ENCODE data around the gene SPATC1L.

SPATC1L gene

DNA sequence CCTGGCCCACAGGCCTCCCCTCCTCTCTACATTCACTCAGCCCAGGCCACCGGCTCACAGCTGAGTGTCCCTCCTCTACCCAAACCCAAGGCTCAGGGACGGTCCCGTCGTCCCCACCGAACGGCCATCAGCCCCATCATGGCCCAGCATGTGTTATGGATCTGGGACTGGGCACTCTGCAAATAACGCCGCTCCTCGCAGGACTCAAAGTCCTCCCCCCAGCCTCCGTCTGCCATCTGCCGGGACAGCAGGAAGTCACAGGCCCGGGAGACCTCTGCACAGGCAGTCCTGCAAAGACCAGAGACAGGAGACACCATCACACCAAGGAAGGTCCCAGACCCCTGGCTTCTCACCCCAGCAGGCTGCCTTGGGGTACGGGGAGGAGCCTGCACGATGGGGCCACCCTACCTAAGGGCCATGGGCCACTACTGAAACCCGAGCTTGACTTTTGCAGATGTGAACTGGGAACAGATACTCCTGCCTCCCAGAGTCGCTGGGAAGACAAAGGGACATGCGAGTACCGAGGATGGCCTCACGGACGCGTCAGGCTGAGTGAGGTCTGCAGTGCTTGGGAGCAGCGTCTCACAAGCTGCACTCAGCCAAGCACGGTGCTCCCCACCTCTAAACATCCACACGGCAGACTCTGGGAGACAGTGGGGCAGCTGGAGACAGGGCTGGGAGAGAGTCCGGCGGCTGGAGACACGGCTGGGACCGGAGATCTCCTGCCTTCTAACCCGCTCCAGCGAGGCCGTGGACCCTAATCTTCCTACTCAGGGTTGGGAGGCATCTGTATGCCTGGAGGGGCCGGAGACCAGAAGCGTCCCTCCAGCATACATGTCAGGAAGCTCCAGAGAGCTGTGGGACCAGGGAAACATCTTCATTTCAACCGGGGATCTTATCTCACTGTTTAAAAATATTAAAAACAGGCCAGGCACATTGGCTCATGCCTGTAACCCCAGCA lies 10.4 kb upstream of the SPATC1L start:
- no peak overlapping the region for H3K4me3 ChIP-seq (ENCODE audit: low read depth in 1 of 2, low read length in 2 of 2)

DNA sequence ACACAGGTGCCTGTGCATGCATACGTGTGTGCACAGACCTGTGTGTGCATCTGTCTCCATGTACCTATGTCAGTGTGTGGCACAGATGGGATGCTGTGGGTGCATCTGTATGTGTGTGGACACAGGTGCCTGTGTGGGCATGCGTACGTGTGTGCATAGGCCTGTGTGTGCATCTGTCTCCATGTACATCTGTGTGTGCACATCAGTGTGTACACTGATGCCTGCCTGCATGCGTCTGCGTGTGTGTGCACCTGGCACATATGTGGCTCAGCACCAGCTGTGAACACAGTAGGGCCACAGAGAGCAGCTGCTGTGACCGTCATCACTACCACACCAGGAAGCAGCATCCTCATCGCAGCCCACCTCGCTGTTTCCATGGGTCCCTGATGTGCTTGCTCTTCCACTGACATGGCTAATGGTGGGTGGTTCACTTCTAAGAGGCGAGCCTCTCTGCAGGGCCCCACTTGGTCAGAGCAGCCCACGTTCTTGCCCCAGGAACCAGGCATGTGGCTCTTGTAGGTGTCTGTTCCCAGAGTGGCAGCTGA lies 9.6 kb upstream of the SPATC1L start:
- H3K27me3 ChIP-seq (ENCODE audit: low read depth, low read length): no peaks in the 10 kb centered on the region
- no peak overlapping the region for H3K4me3 ChIP-seq (ENCODE audit: low read depth in 1 of 2, low read length in 2 of 2)
- no peak overlapping the region for H3K27ac ChIP-seq (ENCODE audit: low read length)
- H3K36me3 ChIP-seq (ENCODE audit: control insufficient read depth in 1 of 2, insufficient read depth in 2 of 2, low read length in 2 of 2): peaks cover 16 to 57% of the 10 kb centered on the region in 2 donors
- no peaks in the 10 kb centered on the region for H3K9me3 ChIP-seq (ENCODE audit: control insufficient read depth in 1 of 2, low read length in 2 of 2)
- no peaks in the 10 kb centered on the region for H3K4me1 ChIP-seq (ENCODE audit: control insufficient read depth in 1 of 2, insufficient read depth in 2 of 2, low read length in 2 of 2)

More for the DNA sequence above, 10.4 kb upstream of the SPATC1L start:
- H3K27me3 ChIP-seq (ENCODE audit: low read depth, low read length): no peaks in the 10 kb centered on the region
- peaks cover 17 to 64% of the 10 kb centered on the region in 2 donors for H3K36me3 ChIP-seq (ENCODE audit: control insufficient read depth in 1 of 2, insufficient read depth in 2 of 2, low read length in 2 of 2)
- no peaks in the 10 kb centered on the region for H3K9me3 ChIP-seq (ENCODE audit: control insufficient read depth in 1 of 2, low read length in 2 of 2)
- no peaks in the 10 kb centered on the region for H3K4me1 ChIP-seq (ENCODE audit: control insufficient read depth in 1 of 2, insufficient read depth in 2 of 2, low read length in 2 of 2)
- H3K27ac ChIP-seq (ENCODE audit: low read length): no peak overlapping the region

DNA sequence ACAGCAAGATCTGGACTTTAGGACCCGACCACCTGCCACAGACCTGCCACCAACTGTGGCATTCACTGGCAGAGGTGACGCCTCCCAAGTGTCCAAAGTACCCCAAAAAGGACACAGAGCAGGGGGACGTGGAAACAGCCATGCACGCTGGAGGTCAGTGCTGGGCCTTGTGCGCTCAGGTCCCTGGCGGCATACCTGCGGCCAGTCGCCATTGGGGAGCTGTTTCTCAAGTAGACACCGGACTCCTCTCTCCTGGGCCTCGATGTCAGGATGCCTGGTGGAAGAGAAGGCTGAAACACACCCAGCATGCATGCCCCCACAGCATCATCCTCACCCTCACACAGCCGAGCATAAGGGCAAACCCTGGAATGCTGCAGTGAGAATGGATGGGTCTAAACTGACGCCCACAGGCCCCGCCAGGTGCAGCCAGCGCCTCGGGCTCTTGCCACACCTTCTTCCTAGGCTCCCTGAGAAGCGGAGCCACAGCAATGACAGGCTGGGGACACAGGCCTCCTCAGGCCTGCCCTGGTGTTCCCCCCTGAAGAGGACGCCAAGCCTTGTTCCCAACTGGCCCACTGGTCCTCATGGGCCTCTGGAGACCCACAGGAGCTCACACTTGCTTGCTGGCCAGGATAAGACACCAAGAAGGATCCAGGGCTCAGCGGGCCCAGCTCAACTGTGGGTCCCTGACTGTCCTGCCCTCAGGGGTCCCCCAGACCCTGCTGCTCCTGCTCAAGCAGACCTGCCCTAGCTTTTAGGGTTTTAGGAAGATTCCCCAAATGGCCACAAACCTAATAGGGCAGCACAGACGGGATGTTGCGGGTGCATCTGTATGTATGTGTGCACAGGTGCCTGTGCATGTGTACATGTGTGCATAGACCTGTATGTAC lies 7.7 kb upstream of the SPATC1L start:
- no peak overlapping the region for H3K4me3 ChIP-seq (ENCODE audit: low read depth in 1 of 2, low read length in 2 of 2)
- no peaks in the 10 kb centered on the region for H3K4me1 ChIP-seq (ENCODE audit: control insufficient read depth in 1 of 2, insufficient read depth in 2 of 2, low read length in 2 of 2)
- no peak overlapping the region for H3K27ac ChIP-seq (ENCODE audit: low read length)
- H3K27me3 ChIP-seq (ENCODE audit: low read depth, low read length): no peaks in the 10 kb centered on the region
- H3K9me3 ChIP-seq (ENCODE audit: control insufficient read depth in 1 of 2, low read length in 2 of 2): no peaks in the 10 kb centered on the region
- peaks cover 16 to 57% of the 10 kb centered on the region in 2 donors for H3K36me3 ChIP-seq (ENCODE audit: control insufficient read depth in 1 of 2, insufficient read depth in 2 of 2, low read length in 2 of 2)

DNA sequence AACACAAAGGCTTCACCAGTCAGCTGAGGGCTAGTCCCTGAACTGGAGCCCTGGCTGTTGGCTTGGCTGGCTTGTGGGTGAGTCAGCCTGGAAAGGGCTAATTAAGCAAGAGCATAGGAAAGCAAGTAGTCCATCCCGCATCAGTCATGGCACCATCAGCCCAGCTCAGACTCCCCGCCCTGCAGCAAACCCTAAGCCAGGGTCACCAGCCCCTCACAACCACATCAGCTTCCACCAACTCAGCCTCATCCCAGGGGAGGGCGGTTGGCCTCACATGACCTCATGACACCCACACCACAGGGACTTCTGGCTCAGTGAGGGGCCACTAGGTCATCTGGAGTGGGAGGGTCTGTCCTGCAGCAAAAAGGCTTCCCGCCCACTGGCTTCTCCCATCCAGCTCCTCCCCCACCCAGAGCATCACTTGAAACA lies 7.0 kb upstream of the SPATC1L start:
- H3K36me3 ChIP-seq (ENCODE audit: control insufficient read depth in 1 of 2, insufficient read depth in 2 of 2, low read length in 2 of 2): peaks cover 11 to 52% of the 10 kb centered on the region in 2 donors
- no peak overlapping the region for H3K4me3 ChIP-seq (ENCODE audit: low read depth in 1 of 2, low read length in 2 of 2)
- no peaks in the 10 kb centered on the region for H3K9me3 ChIP-seq (ENCODE audit: control insufficient read depth in 1 of 2, low read length in 2 of 2)
- no peaks in the 10 kb centered on the region for H3K4me1 ChIP-seq (ENCODE audit: control insufficient read depth in 1 of 2, insufficient read depth in 2 of 2, low read length in 2 of 2)
- no peak overlapping the region for H3K27ac ChIP-seq (ENCODE audit: low read length)
- no peaks in the 10 kb centered on the region for H3K27me3 ChIP-seq (ENCODE audit: low read depth, low read length)

DNA sequence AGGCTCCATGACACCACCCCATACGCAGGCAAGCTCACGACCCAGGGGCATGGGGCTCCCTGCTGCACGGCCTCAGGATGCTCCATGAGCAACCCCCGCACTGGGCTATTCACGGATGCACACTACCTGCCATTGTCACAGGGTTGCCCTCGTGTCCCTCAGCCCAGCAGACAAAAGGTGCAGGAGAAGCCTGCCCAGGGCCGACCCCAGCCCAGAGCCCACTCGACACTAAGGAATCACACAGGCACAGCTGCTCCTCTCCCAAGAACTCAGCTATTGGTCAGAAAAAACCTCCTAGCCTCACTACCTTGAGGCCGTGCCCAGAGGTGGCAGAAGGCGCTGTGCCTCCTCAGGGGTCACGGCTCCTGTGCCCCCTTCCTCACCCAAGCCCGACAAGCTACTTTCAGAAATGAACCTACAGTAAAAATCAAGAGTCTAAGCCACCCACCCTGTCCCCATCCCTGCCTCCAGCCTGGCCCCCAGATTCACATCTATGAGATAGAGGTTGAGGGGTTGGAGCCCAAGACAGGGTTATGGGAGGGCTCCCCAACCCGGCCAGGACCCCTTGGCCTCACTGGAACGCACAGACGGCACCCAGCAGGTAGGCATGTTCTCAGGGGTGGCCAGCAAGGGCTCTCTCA lies 6.4 kb upstream of the SPATC1L start:
- Histone ChIP-seq H3K27me3 (ENCODE audit: low read depth, low read length) (no peaks in the 10 kb centered on the region), H3K27ac (ENCODE audit: low read length) (no peak overlapping the region), H3K36me3 (ENCODE audit: control insufficient read depth in 1 of 2, insufficient read depth in 2 of 2, low read length in 2 of 2) (peaks cover 11 to 45% of the 10 kb centered on the region in 2 donors), H3K9me3 (ENCODE audit: control insufficient read depth in 1 of 2, low read length in 2 of 2) (no peaks in the 10 kb centered on the region), H3K4me3 (ENCODE audit: low read depth in 1 of 2, low read length in 2 of 2) (no peak overlapping the region), H3K4me1 (ENCODE audit: control insufficient read depth in 1 of 2, insufficient read depth in 2 of 2, low read length in 2 of 2) (no peaks in the 10 kb centered on the region)

DNA sequence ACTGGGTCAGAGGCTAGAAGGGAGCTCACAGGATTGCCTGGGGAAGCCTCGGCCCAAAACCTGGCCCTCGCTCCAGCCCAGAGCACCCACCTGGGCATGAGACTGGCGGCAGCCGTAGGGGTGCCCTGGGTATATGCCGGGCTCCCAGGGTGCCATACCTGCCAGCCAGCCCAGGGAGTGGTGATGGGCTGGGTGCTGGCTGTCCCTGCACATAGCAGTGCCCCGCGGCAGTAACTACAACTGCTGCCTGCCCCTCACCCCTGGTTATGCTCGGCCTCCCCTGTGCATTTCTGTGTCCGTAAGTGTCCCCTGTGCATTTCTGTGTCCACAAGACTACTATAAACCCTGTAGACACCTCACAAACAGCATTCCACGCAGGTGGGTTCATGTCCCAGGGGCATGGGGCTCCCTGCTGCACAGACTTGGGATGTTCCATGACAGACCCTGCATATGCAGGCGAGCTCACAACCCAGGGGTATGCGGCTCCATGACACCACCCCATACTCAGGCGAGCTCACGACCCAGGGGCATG lies 5.8 kb upstream of the SPATC1L start:
- H3K27ac ChIP-seq (ENCODE audit: low read length): no peak overlapping the region
- no peaks in the 10 kb centered on the region for H3K4me1 ChIP-seq (ENCODE audit: control insufficient read depth in 1 of 2, insufficient read depth in 2 of 2, low read length in 2 of 2)
- H3K4me3 ChIP-seq (ENCODE audit: low read depth in 1 of 2, low read length in 2 of 2): no peak overlapping the region
- no peaks in the 10 kb centered on the region for H3K9me3 ChIP-seq (ENCODE audit: control insufficient read depth in 1 of 2, low read length in 2 of 2)
- no peaks in the 10 kb centered on the region for H3K27me3 ChIP-seq (ENCODE audit: low read depth, low read length)
- peaks cover 11 to 40% of the 10 kb centered on the region in 2 donors for H3K36me3 ChIP-seq (ENCODE audit: control insufficient read depth in 1 of 2, insufficient read depth in 2 of 2, low read length in 2 of 2)

DNA sequence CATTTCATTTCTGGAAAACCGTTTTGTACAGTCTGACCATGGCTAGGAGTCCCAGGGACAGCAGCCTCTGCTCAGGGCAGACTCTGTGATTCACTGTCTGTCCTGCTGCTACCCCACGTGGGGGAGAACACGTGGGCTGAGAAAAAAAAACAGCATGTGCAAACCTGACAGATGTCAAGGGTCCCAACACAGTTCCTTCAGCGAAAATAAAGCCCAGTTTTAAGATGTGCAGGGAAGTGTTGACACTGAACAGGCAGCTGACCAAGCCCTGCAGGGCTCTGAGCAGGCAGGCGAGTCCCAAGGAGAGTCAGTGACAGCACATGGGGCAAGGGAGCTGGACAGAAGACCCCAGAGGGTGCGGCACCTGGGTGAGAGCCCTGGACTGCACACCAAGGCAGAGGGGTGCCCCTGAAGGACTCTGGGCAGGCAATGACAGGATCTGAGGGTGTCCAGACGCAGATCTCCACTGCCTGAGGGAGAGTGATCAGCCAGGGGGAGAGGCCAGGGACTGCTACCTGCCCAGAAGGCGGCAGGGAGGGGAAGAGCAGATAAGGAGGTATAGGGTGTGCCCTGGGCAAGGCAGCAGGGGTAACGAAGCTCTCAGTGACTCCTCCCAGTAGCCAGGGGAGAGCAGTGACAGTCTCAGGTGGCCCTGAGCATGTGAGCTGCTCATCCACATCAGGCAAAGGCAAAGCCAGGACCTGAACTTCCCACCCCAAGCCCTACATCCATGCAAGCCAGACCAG lies 5.1 kb upstream of the SPATC1L start:
- peaks cover 9 to 33% of the 10 kb centered on the region in 2 donors for H3K36me3 ChIP-seq (ENCODE audit: control insufficient read depth in 1 of 2, insufficient read depth in 2 of 2, low read length in 2 of 2)
- no peak overlapping the region for H3K4me3 ChIP-seq (ENCODE audit: low read depth in 1 of 2, low read length in 2 of 2)
- H3K4me1 ChIP-seq (ENCODE audit: control insufficient read depth in 1 of 2, insufficient read depth in 2 of 2, low read length in 2 of 2): peaks cover 0 to 3% of the 10 kb centered on the region in 2 donors
- H3K27me3 ChIP-seq (ENCODE audit: low read depth, low read length): no peaks in the 10 kb centered on the region
- no peaks in the 10 kb centered on the region for H3K9me3 ChIP-seq (ENCODE audit: control insufficient read depth in 1 of 2, low read length in 2 of 2)
- H3K27ac ChIP-seq (ENCODE audit: low read length): no peak overlapping the region

DNA sequence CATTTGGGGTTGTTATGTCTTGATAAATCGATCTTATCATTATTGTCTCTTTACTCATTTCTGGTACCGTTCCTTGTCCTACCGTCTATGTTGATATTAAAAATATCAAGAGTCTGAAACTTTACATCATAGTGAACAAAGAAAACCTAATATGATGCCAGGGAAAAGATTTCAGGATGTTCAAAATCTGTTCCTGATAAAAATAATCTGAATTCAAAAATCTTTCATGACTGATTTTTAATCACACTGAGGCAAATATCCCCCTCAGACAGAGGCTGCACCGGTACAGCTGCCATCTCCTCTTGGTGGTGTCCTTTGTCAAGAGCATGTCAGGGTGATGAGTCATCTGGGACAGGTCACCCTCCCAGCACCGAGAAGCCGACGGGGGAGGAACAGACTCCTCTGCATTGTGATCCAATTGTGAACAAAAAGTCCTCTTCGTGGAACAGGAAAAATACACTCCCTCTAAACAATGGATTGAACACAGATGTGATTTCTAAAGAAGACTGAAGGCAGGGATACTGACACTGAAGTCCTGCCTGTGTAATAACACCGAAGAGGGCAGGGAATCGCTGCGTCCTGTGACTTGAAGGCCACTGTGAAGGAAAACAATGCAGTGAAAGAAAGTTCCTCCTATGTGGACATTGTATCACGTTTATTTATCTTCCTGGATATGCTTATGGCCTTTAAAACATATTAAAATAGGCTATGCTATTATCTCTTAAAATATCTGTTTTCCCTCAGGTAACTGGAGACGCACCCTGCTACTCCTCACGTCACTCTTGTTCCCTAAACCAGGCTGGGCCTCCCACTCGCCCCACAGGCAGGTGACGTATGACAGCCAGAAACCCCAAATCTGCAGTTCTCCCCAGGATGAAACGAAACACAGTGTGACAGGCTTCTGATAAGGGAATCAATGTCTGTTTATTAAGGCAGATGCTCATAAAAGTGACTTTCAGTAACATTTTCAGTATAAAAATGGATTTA lies 4.3 kb upstream of the SPATC1L start:
- Histone ChIP-seq H3K4me3 (ENCODE audit: low read depth in 1 of 2, low read length in 2 of 2) (no peak overlapping the region), H3K9me3 (ENCODE audit: control insufficient read depth in 1 of 2, low read length in 2 of 2) (no peaks in the 10 kb centered on the region), H3K4me1 (ENCODE audit: control insufficient read depth in 1 of 2, insufficient read depth in 2 of 2, low read length in 2 of 2) (peaks cover 0 to 3% of the 10 kb centered on the region in 2 donors), H3K36me3 (ENCODE audit: control insufficient read depth in 1 of 2, insufficient read depth in 2 of 2, low read length in 2 of 2) (peaks cover under 1 to 25% of the 10 kb centered on the region in 2 donors), H3K27ac (ENCODE audit: low read length) (no peak overlapping the region), H3K27me3 (ENCODE audit: low read depth, low read length) (no peaks in the 10 kb centered on the region)

DNA sequence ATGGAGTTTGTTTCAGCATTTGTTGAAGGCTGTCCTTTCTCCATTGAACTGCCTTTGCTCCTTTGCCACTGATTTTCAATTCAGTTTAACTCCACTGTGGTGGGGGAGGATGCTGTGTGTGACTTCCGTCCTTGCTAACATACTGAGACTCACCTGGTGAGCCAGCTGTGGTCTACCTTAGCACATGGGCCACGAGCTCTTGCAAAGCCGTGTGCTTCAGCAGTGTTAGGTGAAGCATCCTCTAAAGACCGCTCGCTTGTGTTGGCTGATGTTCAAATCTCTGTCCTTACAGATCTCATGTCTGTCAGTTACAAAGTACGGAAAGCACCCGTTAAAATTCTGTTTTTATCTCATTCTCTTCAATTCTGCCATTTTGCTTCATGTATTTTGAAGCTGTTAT lies 3.6 kb upstream of the SPATC1L start:
- no peak overlapping the region for H3K27ac ChIP-seq (ENCODE audit: low read length)

More for the DNA sequence above, 3.6 kb upstream of the SPATC1L start:
- peaks cover 0 to 22% of the 10 kb centered on the region in 2 donors for H3K36me3 ChIP-seq (ENCODE audit: control insufficient read depth in 1 of 2, insufficient read depth in 2 of 2, low read length in 2 of 2)
- H3K4me3 ChIP-seq (ENCODE audit: low read depth in 1 of 2, low read length in 2 of 2): no peak overlapping the region
- H3K27me3 ChIP-seq (ENCODE audit: low read depth, low read length): no peaks in the 10 kb centered on the region
- H3K4me1 ChIP-seq (ENCODE audit: control insufficient read depth in 1 of 2, insufficient read depth in 2 of 2, low read length in 2 of 2): peaks cover 0 to 3% of the 10 kb centered on the region in 2 donors
- no peaks in the 10 kb centered on the region for H3K9me3 ChIP-seq (ENCODE audit: control insufficient read depth in 1 of 2, low read length in 2 of 2)

Measured in muscle layer of duodenum (tissue), 2 donors.